Kidney (tissue), 14 donors: Measurements from ENCODE around the gene VEZF1. TPM values are rescaled to one million over a fixed set of nuclear protein-coding genes. Genes with fewer than 3 reads are reported as not detected.
A peak's percentile ranks its signal among the peaks of the same experiment; 100 is the strongest.

Source experiments
- DNase-seq, 5 donors: peaks; one replicate each; pipeline ENCODE4 v3.0.0-alpha.2; 2013 to 2020
- FAIRE-seq: peaks from 2 replicates; lab custom pipeline; 2012; peaks lifted over from hg19 to GRCh38; lab: Jason Lieb, UNC
- H3K27ac ChIP-seq, 2 donors: one replicate each; pipeline ENCODE4 v1.7.0; 2013; ENCODE audit warnings: low read depth in 2 of 2, low read length in 2 of 2, inconsistent platforms in 1 of 2
- H3K27me3 ChIP-seq: one replicate; pipeline ENCODE4 v1.7.1; 2013; ENCODE audit warnings: low read length, inconsistent platforms; ENCODE audit not compliant: control insufficient read depth, insufficient read depth
- H3K36me3 ChIP-seq, 3 donors: one replicate each; pipeline versions ENCODE4 v1.7.0 to v1.7.1; 2013; ENCODE audit warnings: low read length in 3 of 3, control low read depth in 1 of 3, inconsistent platforms in 1 of 3; ENCODE audit not compliant: insufficient read depth in 3 of 3, control insufficient read depth in 2 of 3
- H3K4me1 ChIP-seq, 3 donors: one replicate each; pipeline versions ENCODE4 v1.7.0 to v1.7.1; 2013; ENCODE audit warnings: low read length in 3 of 3, inconsistent platforms in 1 of 3, low read depth in 1 of 3; ENCODE audit not compliant: control insufficient read depth in 2 of 3, insufficient read depth in 2 of 3
- H3K4me3 ChIP-seq, 3 donors: one replicate each; pipeline versions ENCODE4 v1.7.0 to v1.8.1; 2013; ENCODE audit warnings: low read length in 3 of 3, control low read depth in 1 of 3, inconsistent platforms in 1 of 3
- H3K9ac ChIP-seq, 3 donors: one replicate each; pipeline versions ENCODE4 v1.7.0 to v1.7.1; 2013; ENCODE audit warnings: low read length in 3 of 3, control low read depth in 1 of 3, inconsistent platforms in 1 of 3
- H3K9me3 ChIP-seq, 3 donors: one replicate each; pipeline versions ENCODE4 v1.7.0 to v1.7.1; 2013; ENCODE audit warnings: low read length in 3 of 3, control low read depth in 1 of 3, inconsistent platforms in 1 of 3; ENCODE audit not compliant: control insufficient read depth in 2 of 3, insufficient read depth in 1 of 3
- CTCF ChIP-seq: IDR thresholded peaks from 3 replicates; pipeline ENCODE4 v1.5.1; 2012; ENCODE audit warnings: mild to moderate bottlenecking, moderate library complexity, borderline replicate concordance; ENCODE audit not compliant: insufficient read depth; ENCODE audit errors: extremely low read depth
- intact Hi-C: fragments of 100-400 bp; cut with DNase I; formaldehyde crosslinking; loops from one replicate; pipeline ENCODE4 v1.11.1; 2022
- polyA plus RNA-seq: library from polyadenylated mRNA; stranded (reverse); fragments of 350-450 nt; fragmentation: Illumina TruSeq; extraction: RNeasy Lipid Tissue Mini Kit (QIAGEN cat#74804); gene quantifications from one replicate; pipeline ENCODE4 v1.2.3, GENCODE V29; 2014; ENCODE audit warnings: low read depth, low replicate concordance; ENCODE audit not compliant: insufficient read depth
- total RNA-seq: library from RNA; stranded (reverse); fragmentation: NEBNext Ultra II Directional; extraction: Animal tissue kit (Norgen Biotek cat#: 25700); gene quantifications from one replicate; pipeline ENCODE4 v1.2.1, GENCODE V29; 2021
- donor health status: control.
- donor health status: control.
- donor health status: control.
- donor health status: control.
- donor health status: control.
- donor health status: DM: yes; HTN: yes; CAD: no.
- donor health status: Normal renal cell carcinoma (clear cell type).

The VEZF1 gene
- total and polyA plus RNA-seq, 2 donors from 2014 or later: 26.0 to 92.5 TPM

- TF ChIP-seq CTCF: no peak
- Histone ChIP-seq H3K36me3 (no peaks in the 10 kb centered on the region), H3K27ac (peak overlapping the region in 1 of 2 donors; percentile 38), H3K4me3 (no peak overlapping the region), H3K4me1 (peaks cover 6 to 28% (median 18%) of the 10 kb centered on the region in 3 donors), H3K9ac (no peak overlapping the region), H3K9me3 (no peaks in the 10 kb centered on the region), H3K27me3 (no peaks in the 10 kb centered on the region)
- FAIRE-seq (no peak), DNase-seq (no peak)
- intact Hi-C loops: no loop called here
Measured at GRCh38 chr17:57990037-57990436, 2.0 kb upstream of the VEZF1 start.

GRCh38 chr17:57988301-57989250, 522 bp upstream of the VEZF1 start:
- TF ChIP-seq CTCF: no peak
- Histone ChIP-seq H3K9me3 (no peaks in the 10 kb centered on the region), H3K4me1 (peaks cover 6 to 24% (median 22%) of the 10 kb centered on the region in 3 donors), H3K4me3 (peak overlapping the region; percentile 51 to 83 (median 78)), H3K36me3 (no peaks in the 10 kb centered on the region), H3K27me3 (no peaks in the 10 kb centered on the region), H3K27ac (peak overlapping the region; percentile 87 to 93), H3K9ac (peak overlapping the region; percentile 31 to 59 (median 52))
- FAIRE-seq (no peak), DNase-seq (peak; percentile 74 to 93 (median 88))
- intact Hi-C loops: no loop called here

DNA sequence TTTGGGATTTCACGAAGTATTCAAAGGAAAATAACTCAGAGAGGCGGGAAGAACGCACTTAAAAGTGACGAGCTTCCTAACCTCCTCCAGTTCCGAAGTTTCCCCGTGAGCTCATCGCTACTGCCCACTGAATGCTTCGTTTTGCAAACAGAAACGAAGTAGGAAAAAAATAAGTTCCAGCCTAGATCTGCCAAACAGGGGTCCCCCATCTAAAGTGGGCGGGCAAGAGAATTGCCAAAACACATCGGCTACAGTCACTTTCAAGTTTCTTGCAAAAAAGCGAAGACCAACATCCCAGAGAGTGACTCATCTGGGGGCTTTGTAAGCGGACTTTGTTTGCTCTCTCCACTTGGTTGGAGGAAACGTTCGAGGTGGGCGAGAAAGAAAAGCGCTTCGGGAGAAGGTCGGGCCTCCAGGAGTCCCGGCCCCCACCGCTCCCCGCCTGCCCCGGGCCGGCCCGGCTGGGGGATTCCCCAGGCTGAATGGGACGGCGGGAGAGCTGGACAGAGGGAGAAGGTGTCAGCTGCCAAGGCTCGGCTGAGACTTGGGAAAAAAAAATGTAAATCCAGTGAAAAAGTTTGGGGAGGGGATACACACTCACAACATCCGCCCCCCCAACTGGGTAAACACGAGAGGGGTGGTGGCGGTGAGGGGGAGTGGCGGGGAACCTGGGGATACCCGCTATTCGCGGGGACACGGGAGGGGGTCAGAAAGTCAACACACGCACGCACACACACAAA, 1.0 kb downstream of the VEZF1 start:
- H3K27ac ChIP-seq: peak overlapping the region; percentile 91 to 93
- peaks cover 6 to 24% (median 17%) of the 10 kb centered on the region in 3 donors for H3K4me1 ChIP-seq
- FAIRE-seq (no peak), DNase-seq (peak; percentile 52 to 88 (median 81))
- peak overlapping the region; percentile 74 to 85 (median 84) for H3K9ac ChIP-seq
- peak overlapping the region; percentile 73 to 83 (median 80) for H3K4me3 ChIP-seq
- intact Hi-C loops: no loop called here
- peaks cover 0 to 3% (median 0%) of the 10 kb centered on the region in 3 donors for H3K36me3 ChIP-seq
- H3K9me3 ChIP-seq: no peaks in the 10 kb centered on the region
- H3K27me3 ChIP-seq: no peaks in the 10 kb centered on the region
- TF ChIP-seq CTCF: no peak
